ENCODE measurements around the gene KLHL41. TPM values are rescaled to one million over a fixed set of nuclear protein-coding genes. Genes with fewer than 3 reads are reported as not detected.
A peak's percentile ranks its signal among the peaks of the same experiment; 100 is the strongest.

The KLHL41 gene
- total RNA-seq, 1 experiment from 2014 or later: 0.07 TPM

DNA sequence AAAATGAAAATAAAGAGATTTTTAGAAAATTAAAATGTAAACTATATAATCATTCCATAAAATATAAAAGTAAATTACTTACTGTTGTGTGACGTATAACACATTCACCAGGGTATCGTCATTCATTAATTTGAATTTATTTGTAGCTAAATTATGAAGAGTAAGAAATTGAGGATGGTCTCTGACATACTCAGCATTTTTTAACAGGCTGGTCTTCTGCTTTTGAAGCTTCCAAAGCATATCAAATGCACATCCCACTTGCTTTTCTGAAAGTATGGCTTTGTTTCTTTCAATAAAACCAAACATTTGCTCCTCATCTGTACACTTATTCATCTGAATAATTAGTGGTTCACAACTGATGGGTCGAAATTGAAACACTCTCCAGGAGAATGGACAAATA, 62.1 kb downstream of the KLHL41 start:
- peaks cover 6% of the 10 kb centered on the region; the same call in 1 of the 2 replicates for H3K4me1 ChIP-seq (ENCODE audit: insufficient read depth, low read length)
- H3K9me2 ChIP-seq (replicated peaks; ENCODE audit: low read length): no peaks in the 10 kb centered on the region
- H4K20me1 ChIP-seq (ENCODE audit: low read length): no peaks in the 10 kb centered on the region
- no peak overlapping the region for H3K27ac ChIP-seq (ENCODE audit: low read length)
- ATAC-seq: no peak
- no peaks in the 10 kb centered on the region for H3K36me3 ChIP-seq (ENCODE audit: low read depth, low read length)
- ChIA-PET CTCF (no interaction called here), POLR2A (ENCODE audit: unreplicated experiment) (no interaction called here)
- no TSS peak for BruUV-seq (replicated peaks)
- H3K9me3 ChIP-seq (ENCODE audit: low read length): no peaks in the 10 kb centered on the region
- no peak for DNase-seq
- no peak overlapping the region for H2AFZ ChIP-seq (ENCODE audit: low read length)
- no peak for TF ChIP-seq EZH2 (IDR thresholded peaks at IDR 0.05; ENCODE audit: low read length, unreplicated experiment)
- TF ChIP-seq, protein P1, sequence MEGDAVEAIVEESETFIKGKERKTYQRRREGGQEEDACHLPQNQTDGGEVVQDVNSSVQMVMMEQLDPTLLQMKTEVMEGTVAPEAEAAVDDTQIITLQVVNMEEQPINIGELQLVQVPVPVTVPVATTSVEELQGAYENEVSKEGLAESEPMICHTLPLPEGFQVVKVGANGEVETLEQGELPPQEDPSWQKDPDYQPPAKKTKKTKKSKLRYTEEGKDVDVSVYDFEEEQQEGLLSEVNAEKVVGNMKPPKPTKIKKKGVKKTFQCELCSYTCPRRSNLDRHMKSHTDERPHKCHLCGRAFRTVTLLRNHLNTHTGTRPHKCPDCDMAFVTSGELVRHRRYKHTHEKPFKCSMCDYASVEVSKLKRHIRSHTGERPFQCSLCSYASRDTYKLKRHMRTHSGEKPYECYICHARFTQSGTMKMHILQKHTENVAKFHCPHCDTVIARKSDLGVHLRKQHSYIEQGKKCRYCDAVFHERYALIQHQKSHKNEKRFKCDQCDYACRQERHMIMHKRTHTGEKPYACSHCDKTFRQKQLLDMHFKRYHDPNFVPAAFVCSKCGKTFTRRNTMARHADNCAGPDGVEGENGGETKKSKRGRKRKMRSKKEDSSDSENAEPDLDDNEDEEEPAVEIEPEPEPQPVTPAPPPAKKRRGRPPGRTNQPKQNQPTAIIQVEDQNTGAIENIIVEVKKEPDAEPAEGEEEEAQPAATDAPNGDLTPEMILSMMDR (conservative IDR thresholded peaks at IDR 0.05; ENCODE audit: low read depth, low read length): no peak
- TF ChIP-seq EZH2phosphoT487 (IDR thresholded peaks at IDR 0.05; ENCODE audit: borderline replicate concordance, low read length): no peak
- peak overlapping the region; percentile 73 for H3K4me3 ChIP-seq (ENCODE audit: low read length)
- no peaks in the 10 kb centered on the region for H3K27me3 ChIP-seq (ENCODE audit: low read length)
- no peaks in the 10 kb centered on the region for H3F3A ChIP-seq (ENCODE audit: low read length, unreplicated experiment)
- H3K79me2 ChIP-seq (ENCODE audit: low read length): peaks cover 42% of the 10 kb centered on the region
- intact Hi-C loops (cut with micrococcal nuclease): no loop called here
- H3K4me2 ChIP-seq (ENCODE audit: low read length): peak overlapping the region; percentile 93
- H3K9ac ChIP-seq (ENCODE audit: low read length): no peak overlapping the region

DNA sequence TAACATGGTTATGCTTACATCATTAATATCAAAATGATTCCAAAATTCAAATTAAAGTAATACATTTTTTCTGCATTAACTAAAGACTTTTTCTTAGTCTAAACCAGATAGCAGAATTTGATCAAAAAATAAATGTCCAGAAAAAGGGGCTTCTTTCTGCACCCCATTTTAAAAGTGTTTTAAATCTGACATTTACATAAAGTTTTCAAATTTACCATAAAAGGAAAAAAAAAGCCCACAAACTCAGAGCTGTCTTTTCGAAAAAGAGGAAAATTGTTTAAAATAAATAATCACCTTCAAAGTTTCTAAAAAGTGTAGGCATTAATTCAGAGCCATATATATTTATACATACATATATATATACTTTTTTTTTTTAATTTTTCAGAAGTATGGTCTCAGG, 62.7 kb downstream of the KLHL41 start:
- intact Hi-C loops (cut with micrococcal nuclease): no loop called here
- DNase-seq (no peak), ATAC-seq (no peak)
- ChIA-PET POLR2A (ENCODE audit: unreplicated experiment) (no interaction called here), CTCF (no interaction called here)
- Histone ChIP-seq H3K27ac (ENCODE audit: low read length) (no peak overlapping the region), H3K9me3 (ENCODE audit: low read length) (no peaks in the 10 kb centered on the region), H3K9me2 (replicated peaks; ENCODE audit: low read length) (no peaks in the 10 kb centered on the region), H3K4me1 (ENCODE audit: insufficient read depth, low read length) (peaks cover 6% of the 10 kb centered on the region; the same call in 1 of the 2 replicates), H3K27me3 (ENCODE audit: low read length) (no peaks in the 10 kb centered on the region), H3K79me2 (ENCODE audit: low read length) (peaks cover 42% of the 10 kb centered on the region), H3K9ac (ENCODE audit: low read length) (peak overlapping the region; percentile 79; the same call in 1 of the 2 replicates), H3F3A (ENCODE audit: low read length, unreplicated experiment) (no peaks in the 10 kb centered on the region), H4K20me1 (ENCODE audit: low read length) (no peaks in the 10 kb centered on the region), H3K4me3 (ENCODE audit: low read length) (peak overlapping the region; percentile 73), H3K36me3 (ENCODE audit: low read depth, low read length) (no peaks in the 10 kb centered on the region), H2AFZ (ENCODE audit: low read length) (no peak overlapping the region), H3K4me2 (ENCODE audit: low read length) (peak overlapping the region; percentile 93)
- BruUV-seq (replicated peaks): no TSS peak
- TF ChIP-seq EZH2 (IDR thresholded peaks at IDR 0.05; ENCODE audit: low read length, unreplicated experiment) (no peak), EZH2phosphoT487 (IDR thresholded peaks at IDR 0.05; ENCODE audit: borderline replicate concordance, low read length) (no peak)
- TF ChIP-seq, protein P1 (conservative IDR thresholded peaks at IDR 0.05; ENCODE audit: low read depth, low read length): no peak

DNA sequence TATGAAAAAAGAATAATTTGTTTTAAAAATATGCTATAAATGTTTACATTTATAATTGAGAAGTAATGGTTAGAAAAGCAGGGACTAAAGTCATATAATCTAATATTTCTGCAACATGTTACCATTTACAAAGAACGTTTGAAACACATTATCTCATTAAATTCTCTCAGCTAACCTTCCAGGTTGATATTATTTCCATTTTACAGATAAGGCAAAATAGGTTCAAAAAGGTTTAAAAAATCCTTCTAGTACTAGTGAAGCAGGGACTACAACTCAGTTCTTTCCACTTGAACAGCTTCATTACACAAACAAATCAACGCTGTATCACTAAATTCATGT, 63.3 kb downstream of the KLHL41 start:
- DNase-seq: peak; percentile 9
- no peaks in the 10 kb centered on the region for H4K20me1 ChIP-seq (ENCODE audit: low read length)
- H3K27ac ChIP-seq (ENCODE audit: low read length): no peak overlapping the region
- no peak for ATAC-seq
- peak overlapping the region; percentile 73 for H3K4me3 ChIP-seq (ENCODE audit: low read length)
- intact Hi-C loops (cut with micrococcal nuclease): no loop called here
- no TSS peak for BruUV-seq (replicated peaks)
- POLR2A ChIA-PET (ENCODE audit: unreplicated experiment): interaction anchor here (0.7 kb wide), 1 partner anchor 12 kb away, joined by 9 read pairs; the partner anchor contains the start of gene PPIG
- H3K4me2 ChIP-seq (ENCODE audit: low read length): peak overlapping the region; percentile 93
- no peaks in the 10 kb centered on the region for H3K36me3 ChIP-seq (ENCODE audit: low read depth, low read length)
- peaks cover 6% of the 10 kb centered on the region; the same call in 1 of the 2 replicates for H3K4me1 ChIP-seq (ENCODE audit: insufficient read depth, low read length)
- H3K79me2 ChIP-seq (ENCODE audit: low read length): peaks cover 42% of the 10 kb centered on the region
- no peaks in the 10 kb centered on the region for H3K27me3 ChIP-seq (ENCODE audit: low read length)
- H3K9me3 ChIP-seq (ENCODE audit: low read length): no peaks in the 10 kb centered on the region
- H3K9ac ChIP-seq (ENCODE audit: low read length): peak overlapping the region; percentile 79
- H2AFZ ChIP-seq (ENCODE audit: low read length): peak overlapping the region; percentile 94
- CTCF ChIA-PET: no interaction called here
- TF ChIP-seq EZH2 (IDR thresholded peaks at IDR 0.05; ENCODE audit: low read length, unreplicated experiment) (no peak), EZH2phosphoT487 (IDR thresholded peaks at IDR 0.05; ENCODE audit: borderline replicate concordance, low read length) (no peak)
- TF ChIP-seq, protein P1 (conservative IDR thresholded peaks at IDR 0.05; ENCODE audit: low read depth, low read length): no peak
- H3F3A ChIP-seq (ENCODE audit: low read length, unreplicated experiment): no peaks in the 10 kb centered on the region
- no peaks in the 10 kb centered on the region for H3K9me2 ChIP-seq (replicated peaks; ENCODE audit: low read length)
